ENCODE results near the gene C2CD4B.

- TF ChIP-seq POLR2A (IDR thresholded peaks at IDR 0.05), result no peak
- TF ChIP-seq CTCF (IDR thresholded peaks at IDR 0.05), result no peak
Measured at GRCh38 chr15:62136911-62137865, 27.9 kb downstream of the C2CD4B start.
